Adipocyte (in vitro differentiated cells): ENCODE measurements around the gene CKAP2L.

Experiments
- DNase-seq: peaks from one replicate; pipeline ENCODE4 v3.0.0-alpha.2; 2015; ENCODE audit warnings: low read depth
- H3K27me3 ChIP-seq: replicated peaks from 2 replicates; pipeline ENCODE4 v1.7.0; 2013; ENCODE audit warnings: mild to moderate bottlenecking, low read length, moderate library complexity; ENCODE audit not compliant: control insufficient read depth, insufficient read depth
- H3K36me3 ChIP-seq: 2 replicates; pipeline ENCODE4 v1.7.0; 2013; ENCODE audit warnings: low read length, mild to moderate bottlenecking, moderate library complexity; ENCODE audit not compliant: control insufficient read depth, insufficient read depth, severe bottlenecking
- H3K4me1 ChIP-seq: 2 replicates; pipeline ENCODE4 v1.7.0; 2013; ENCODE audit warnings: mild to moderate bottlenecking, low read length, moderate library complexity; ENCODE audit not compliant: control insufficient read depth, insufficient read depth
- H3K4me3 ChIP-seq: 2 replicates; pipeline ENCODE4 v1.7.0; 2013; ENCODE audit warnings: mild to moderate bottlenecking, low read length, moderate library complexity
- H3K9ac ChIP-seq: 2 replicates; pipeline ENCODE4 v1.7.0; 2013; ENCODE audit warnings: mild to moderate bottlenecking, low read length, moderate library complexity
- H3K9me3 ChIP-seq: 2 replicates; pipeline ENCODE4 v1.7.0; 2013; ENCODE audit warnings: mild to moderate bottlenecking, low read length, moderate library complexity; ENCODE audit not compliant: control insufficient read depth

CKAP2L gene

DNA sequence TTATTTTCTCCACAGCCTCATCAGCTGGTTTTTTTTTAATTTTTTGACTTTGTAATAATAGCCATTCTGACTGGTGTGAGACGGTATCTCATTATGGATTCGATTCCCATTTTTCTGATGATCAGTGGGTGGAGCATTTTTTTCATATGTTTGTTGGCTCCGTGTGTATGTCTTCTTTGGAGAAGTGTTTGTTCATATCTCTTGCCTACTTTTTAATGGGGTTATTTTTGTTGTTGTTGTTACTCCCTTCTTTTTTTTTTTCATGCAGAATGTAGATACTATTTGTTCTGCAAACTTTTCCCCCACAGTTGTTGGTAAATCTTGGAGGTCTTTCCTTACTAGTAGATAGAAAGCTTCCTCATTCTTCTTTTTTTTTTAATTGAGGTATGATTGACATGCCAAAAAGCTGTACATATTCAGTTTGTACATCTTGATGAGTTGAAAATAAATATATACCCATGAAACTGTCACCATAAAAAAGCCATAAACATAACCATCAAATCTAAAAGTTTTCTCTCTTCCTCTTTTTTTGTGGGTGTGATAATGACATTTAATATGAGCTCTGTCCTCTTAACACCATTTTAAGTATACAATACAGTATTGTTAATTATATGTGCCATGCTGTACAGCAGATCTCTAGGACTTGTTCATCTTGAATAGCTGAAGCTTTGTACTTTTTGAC is 65.4 kb downstream of the CKAP2L start:
- Histone ChIP-seq H3K9ac (no peak overlapping the region), H3K36me3 (no peaks in the 10 kb centered on the region), H3K27me3 (no peaks in the 10 kb centered on the region), H3K4me1 (peaks cover 11% of the 10 kb centered on the region), H3K9me3 (no peaks in the 10 kb centered on the region), H3K4me3 (no peak overlapping the region)
- no peak for DNase-seq

DNA sequence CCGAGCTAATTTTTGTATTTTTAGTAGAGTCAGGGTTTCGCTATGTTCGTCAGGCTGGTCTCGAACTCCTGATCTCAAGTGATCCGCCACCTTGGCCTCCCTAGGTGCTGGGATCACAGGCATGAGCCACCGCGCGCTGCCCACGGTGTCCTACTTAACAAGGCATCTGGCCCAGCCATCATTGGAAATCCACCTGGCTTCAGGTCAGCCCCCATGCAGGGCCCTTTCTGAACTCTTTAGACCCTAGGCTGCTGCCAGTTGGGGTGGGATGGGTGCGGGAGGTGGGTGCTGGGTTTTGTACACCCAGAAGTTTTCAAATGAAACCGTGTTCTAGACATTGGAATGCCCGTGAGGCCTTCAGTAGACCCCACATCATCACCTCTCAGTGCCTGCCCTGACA is 70.2 kb downstream of the CKAP2L start:
- no peaks in the 10 kb centered on the region for H3K36me3 ChIP-seq
- no peaks in the 10 kb centered on the region for H3K9me3 ChIP-seq
- H3K4me3 ChIP-seq = no peak overlapping the region
- H3K4me1 ChIP-seq = peaks cover 25% of the 10 kb centered on the region
- DNase-seq = no peak
- H3K9ac ChIP-seq = no peak overlapping the region
- no peaks in the 10 kb centered on the region for H3K27me3 ChIP-seq

DNA sequence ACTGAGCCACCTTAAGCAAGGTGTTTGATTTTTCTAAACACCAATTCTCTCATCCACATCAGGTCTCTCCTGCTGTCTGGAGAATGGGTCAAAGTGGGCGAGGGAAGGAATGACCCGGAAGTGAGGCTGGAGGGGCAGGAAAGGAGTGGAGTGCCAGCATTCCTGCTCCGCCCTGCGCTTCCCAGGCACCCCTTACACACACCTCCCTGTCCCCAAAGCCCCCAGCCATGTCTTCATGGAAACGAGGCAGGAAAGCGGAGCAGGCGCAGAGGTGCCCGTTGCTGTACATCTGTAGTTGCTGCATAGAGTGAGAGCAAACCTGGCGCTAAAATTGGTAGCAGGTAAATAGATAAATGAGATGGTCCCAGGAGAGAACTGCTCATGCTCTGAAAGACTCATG is 70.8 kb downstream of the CKAP2L start:
- Histone ChIP-seq H3K9ac (no peak overlapping the region), H3K4me1 (peaks cover 25% of the 10 kb centered on the region), H3K4me3 (no peak overlapping the region), H3K9me3 (no peaks in the 10 kb centered on the region), H3K27me3 (no peaks in the 10 kb centered on the region), H3K36me3 (no peaks in the 10 kb centered on the region)
- DNase-seq = no peak

DNA sequence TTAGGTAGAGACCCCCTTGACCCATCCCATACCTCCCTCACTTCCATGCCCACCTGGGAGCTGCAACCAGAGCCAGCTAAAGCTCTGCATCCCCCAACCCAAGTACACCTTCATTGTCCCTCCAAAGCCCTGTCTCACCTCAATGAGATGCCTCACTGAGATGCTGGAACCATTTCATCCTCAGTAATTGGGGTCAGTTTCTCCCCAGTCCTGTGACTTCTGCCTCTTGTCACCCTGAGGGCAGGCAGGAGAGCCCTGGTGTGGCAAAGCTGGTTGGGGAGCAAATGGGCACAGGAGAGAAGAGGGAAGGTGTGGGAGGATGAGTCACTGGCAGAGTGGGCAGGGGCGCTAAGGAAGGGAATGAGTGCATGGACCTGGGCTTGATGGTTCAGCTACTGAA is 71.5 kb downstream of the CKAP2L start:
- no peaks in the 10 kb centered on the region for H3K27me3 ChIP-seq
- H3K9ac ChIP-seq = no peak overlapping the region
- no peak overlapping the region for H3K4me3 ChIP-seq
- no peaks in the 10 kb centered on the region for H3K9me3 ChIP-seq
- no peaks in the 10 kb centered on the region for H3K36me3 ChIP-seq
- DNase-seq = peak; percentile 17
- H3K4me1 ChIP-seq = peaks cover 25% of the 10 kb centered on the region

DNA sequence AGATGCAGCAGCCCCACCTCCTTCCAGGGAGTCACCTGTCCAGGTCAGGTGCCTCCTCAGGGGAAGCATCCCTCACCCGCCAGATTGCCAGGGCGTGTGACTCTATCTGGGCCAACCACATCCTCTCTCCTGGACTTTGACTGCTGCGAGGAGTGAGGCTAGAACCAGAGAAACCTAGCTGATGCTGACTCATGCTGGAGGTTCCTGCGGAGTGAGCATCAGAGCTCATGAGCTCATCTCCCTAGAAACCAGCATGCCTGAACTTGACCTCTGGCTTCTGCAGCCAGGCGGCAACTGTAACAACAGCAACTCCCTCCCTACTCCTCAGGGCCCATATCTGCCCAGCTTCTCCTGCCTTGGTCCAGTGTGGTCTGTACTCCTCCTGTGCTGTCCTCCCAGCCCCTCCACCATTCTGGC is 71.9 kb downstream of the CKAP2L start:
- Histone ChIP-seq H3K36me3 (no peaks in the 10 kb centered on the region), H3K4me3 (no peak overlapping the region), H3K9ac (no peak overlapping the region), H3K4me1 (peaks cover 25% of the 10 kb centered on the region), H3K27me3 (no peaks in the 10 kb centered on the region), H3K9me3 (no peaks in the 10 kb centered on the region)
- DNase-seq = peak; percentile 82

DNA sequence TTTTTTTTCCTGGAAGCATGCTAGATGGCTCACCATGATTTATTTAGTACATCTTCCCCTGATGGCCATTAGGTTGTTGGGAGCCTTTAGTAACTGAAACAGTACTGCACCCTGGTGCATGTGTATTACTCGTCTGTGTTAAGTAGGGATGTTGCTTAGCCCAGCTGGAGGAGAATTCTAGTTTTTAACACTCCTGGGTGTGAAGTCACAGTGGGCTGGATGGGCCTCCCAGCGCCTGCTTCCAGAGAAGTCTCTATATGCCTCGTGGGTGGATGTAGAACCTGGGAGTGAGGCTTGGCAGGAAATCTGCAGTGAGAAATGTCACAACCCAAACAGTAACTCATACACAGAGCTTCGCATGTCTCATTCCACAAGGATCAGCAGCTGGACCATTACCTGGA is 72.5 kb downstream of the CKAP2L start:
- peak overlapping the region; percentile 13 for H3K9ac ChIP-seq
- no peaks in the 10 kb centered on the region for H3K36me3 ChIP-seq
- peaks cover 25% of the 10 kb centered on the region for H3K4me1 ChIP-seq
- no peak overlapping the region for H3K4me3 ChIP-seq
- no peaks in the 10 kb centered on the region for H3K27me3 ChIP-seq
- no peaks in the 10 kb centered on the region for H3K9me3 ChIP-seq
- DNase-seq = no peak

DNA sequence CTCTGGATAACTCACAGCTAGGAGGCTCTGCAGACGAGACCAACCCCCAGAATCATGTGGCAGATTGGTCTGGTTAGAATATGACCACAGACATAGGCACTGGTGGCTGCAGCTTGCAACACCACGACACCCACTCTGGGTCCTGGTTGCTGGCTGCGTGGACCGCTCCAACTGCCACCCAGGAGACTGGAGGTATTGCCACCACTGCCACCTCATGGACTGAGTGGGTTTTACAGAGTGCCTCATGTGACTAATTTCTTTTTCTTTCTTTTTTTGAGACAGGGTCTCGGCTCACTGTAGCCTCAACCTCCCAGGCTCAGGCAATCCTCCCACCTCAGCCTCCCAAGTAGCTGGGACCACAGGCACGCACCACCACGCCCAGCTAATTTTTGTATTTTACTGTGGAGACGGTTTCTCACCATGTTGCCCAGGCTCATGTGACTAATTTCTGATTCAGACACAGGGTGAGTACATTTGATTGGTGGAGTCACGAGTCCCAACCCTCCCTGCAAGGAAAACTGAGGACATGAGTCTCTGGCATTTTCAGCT is 73.5 kb downstream of the CKAP2L start:
- no peak overlapping the region for H3K4me3 ChIP-seq
- no peaks in the 10 kb centered on the region for H3K27me3 ChIP-seq
- no peaks in the 10 kb centered on the region for H3K36me3 ChIP-seq
- peak; percentile 62 for DNase-seq
- peak overlapping the region; percentile 65 for H3K9ac ChIP-seq
- no peaks in the 10 kb centered on the region for H3K9me3 ChIP-seq
- peaks cover 25% of the 10 kb centered on the region for H3K4me1 ChIP-seq

DNA sequence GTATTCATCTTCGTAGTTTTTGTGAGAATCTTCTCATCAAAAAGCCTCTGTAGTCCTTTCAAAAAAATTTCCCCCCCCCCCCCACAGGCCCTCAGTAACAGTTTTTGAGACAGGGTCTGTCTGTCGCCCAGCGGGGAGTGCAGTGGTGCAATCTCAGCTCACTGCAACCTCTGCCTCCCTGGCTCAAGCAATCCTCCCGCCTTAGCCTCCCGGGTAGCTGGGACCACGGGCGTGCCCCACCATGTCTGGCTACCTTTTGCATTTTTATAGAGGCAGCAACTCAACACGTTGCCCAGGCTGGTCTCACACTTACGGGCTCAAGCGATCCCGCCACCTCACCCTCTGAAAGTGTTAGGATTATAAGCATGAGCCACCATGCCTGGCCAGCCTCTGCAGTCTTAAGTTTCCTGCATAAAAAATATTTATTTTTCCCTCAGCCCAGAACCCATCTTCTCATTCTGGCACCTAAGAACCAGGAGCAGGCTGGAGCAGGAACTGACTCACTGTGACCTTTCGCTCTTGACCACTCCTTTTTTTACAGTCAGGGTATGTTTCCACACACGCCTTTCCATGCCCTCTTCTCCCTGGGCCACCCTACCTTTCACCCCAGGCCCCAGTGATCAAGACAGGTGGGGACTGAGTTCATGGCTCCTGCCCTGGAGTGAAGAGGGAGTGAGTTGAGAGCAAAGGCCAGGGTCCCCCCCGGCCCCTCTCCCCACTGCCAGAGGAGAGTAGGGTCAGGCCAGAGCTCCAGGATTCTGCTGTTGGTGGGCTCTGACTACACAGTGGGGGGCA is 76.1 kb downstream of the CKAP2L start:
- Histone ChIP-seq H3K4me3 (no peak overlapping the region), H3K9ac (no peak overlapping the region), H3K4me1 (peaks cover 25% of the 10 kb centered on the region), H3K9me3 (no peaks in the 10 kb centered on the region), H3K36me3 (no peaks in the 10 kb centered on the region), H3K27me3 (no peaks in the 10 kb centered on the region)
- no peak for DNase-seq

DNA sequence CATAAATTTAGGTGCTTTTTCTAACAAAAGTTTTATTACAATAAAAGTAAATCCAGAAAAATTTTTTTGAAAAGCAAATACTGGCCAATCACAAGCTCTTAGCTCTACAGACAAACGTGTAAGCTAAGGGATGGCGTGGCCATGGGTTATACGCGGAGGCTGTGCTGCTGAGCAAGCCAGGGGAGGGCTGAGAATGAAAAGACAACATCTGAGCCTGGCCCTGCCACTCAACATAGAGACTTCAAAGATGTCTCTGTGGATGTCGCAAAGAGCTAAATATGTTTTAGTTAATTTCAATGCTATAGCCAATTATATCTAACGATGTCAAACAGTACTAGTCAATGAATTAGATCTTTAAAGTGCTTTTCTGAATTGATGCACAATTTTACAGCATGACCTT is 76.9 kb downstream of the CKAP2L start:
- DNase-seq = no peak
- no peaks in the 10 kb centered on the region for H3K36me3 ChIP-seq
- no peaks in the 10 kb centered on the region for H3K9me3 ChIP-seq
- peaks cover 19% of the 10 kb centered on the region for H3K4me1 ChIP-seq
- H3K4me3 ChIP-seq = no peak overlapping the region
- H3K9ac ChIP-seq = no peak overlapping the region
- H3K27me3 ChIP-seq = no peaks in the 10 kb centered on the region
